HG03354 (cell line): ENCODE data around the gene MAPKBP1.

ENCODE experiments used
- ATAC-seq: cut with Tn5 transposase; IDR thresholded peaks from one replicate; pipeline ENCODE4 v1.9.1; 2021; ENCODE audit warnings: mild to moderate bottlenecking; ENCODE audit not compliant: unreplicated experiment, poor library complexity, severe bottlenecking

MAPKBP1 gene

DNA sequence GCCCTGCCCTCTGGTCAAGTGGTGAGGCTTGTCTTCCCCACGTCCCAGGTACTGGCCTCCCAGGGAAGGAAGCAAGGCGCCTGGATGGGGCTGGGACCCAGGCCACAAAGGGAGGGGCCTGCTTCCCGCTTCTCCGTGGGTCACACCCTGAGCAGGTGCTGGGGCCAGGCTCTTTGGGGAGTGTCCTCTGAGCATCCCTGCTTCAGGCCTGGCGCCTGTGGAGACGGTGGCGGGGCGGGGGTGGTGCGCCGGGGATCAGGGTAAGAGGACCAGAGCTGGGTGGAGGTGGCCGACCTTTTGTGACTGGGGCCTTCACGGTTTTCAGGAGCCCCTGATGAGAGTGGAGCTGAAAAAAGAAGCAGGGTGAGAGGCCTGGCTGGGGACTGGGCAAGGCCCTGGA lies 67.9 kb downstream of the MAPKBP1 start:
- no peak for ATAC-seq

DNA sequence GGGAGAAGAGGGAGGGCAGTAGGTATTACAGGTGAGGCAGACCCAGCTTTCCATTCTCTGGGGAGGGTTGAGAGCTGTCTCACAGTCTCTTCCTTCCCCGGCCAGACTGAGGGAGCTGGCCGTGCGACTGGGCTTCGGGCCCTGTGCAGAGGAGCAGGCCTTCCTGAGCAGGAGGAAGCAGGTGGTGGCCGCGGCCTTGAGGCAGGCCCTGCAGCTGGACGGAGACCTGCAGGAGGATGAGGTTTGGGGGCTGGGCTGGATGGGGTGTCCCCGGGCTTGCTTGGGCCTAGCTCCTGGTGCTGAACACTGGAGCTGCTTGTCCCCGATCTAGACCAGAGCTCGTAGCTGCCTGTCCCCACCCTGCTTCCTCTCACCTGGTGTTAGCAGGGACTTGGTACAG lies 69.3 kb downstream of the MAPKBP1 start:
- no peak for ATAC-seq

DNA sequence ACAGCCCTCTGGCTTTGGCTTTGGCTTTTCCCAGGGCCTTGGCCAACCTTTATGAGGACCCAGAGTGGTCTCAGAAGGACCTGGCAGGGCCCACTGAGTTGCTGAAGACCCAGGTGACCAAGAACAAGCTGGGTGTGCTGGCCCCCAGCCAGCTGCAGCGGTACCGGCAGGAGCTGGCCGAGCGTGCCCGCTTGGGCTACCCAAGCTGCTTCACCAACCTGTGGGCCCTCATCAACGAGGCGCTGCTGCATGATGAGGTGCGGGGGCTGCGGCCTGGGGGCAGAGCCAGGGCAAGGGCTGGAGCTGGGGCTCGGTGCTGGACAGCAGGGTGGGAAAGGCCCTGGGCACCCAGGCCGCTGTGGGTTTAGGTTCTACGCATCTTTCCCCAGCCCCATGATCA lies 70.5 kb downstream of the MAPKBP1 start:
- no peak for ATAC-seq

GRCh38 chr15:41847206-41847605 lies 72.9 kb downstream of the MAPKBP1 start:
- no peak for ATAC-seq

DNA sequence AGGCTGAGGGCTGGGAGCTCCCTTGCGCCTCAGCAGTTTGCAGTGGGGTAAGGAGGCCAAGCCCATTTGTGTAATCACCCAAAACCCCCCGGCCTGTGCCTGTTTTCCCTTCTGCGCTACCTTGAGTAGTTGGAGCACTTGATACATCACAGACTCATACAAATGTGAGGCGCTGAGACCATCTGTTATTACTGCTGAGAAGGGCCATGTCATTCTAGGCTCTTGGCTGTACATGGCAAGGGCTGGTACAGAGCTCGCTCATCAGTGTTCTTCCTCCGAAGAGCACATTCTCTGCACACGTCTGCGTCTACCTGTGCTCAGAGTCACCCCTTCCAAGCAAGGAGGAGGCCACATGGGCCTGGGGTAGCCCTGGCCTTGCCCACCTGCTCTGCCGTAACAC lies 73.7 kb downstream of the MAPKBP1 start:
- ATAC-seq = no peak

GRCh38 chr15:41848631-41849030 lies 74.3 kb downstream of the MAPKBP1 start:
- no peak for ATAC-seq

- ATAC-seq = no peak
These were observed 74.9 kb downstream of the MAPKBP1 start for GRCh38 chr15:41849204-41849603.

DNA sequence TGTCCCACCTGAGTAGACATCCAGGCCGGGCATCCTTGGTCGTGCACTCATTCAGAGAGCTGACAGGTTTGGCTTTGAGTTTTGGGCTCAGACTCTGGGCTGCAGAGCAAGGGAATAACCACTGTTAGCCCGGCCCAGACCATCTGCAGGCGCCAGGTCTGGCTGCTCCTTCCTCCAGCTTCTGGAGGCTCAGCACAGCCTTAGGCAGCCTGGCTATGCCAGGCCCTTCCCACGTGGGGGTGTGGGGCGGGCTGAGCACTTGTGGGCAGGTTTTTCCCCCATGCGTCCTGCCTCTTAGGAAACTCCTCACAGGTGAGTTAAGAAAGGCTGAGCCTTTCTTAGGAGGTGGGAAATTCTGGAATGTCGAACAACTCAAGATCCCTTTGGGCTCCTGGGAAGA lies 75.6 kb downstream of the MAPKBP1 start:
- no peak for ATAC-seq

DNA sequence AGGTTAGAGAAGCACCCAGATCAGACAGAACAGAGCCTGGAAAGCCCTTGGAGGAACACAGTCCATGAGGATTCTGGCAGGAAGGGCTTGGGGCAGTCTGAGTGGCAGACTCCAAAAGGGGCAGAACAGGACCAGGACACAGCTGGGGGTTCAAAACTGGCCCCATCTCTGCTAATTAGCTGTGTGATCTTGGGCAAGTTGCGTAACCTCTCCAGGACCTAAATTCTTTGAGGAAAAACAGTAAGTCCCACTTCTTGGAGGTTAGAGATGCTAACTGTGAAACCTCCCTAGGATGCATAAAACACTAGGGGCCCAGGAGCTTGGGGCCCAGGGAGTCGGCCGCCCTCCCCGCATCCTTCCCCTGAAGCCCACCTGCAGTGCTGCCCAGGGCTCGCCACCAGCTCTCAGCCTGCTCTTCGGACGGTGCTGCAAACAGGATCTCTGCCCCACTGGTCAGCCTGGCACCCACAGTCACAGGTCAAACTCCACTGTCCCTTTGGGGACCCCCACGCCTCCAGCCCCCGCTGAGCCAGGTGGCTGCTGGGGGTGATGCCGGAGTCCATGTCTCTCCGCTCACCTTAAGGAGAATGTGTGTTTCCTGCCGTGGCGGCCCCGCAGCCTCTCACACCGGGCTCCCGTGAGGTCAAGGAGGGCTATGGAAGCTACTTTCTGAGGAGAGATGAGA lies 76.3 kb downstream of the MAPKBP1 start:
- no peak for ATAC-seq

DNA sequence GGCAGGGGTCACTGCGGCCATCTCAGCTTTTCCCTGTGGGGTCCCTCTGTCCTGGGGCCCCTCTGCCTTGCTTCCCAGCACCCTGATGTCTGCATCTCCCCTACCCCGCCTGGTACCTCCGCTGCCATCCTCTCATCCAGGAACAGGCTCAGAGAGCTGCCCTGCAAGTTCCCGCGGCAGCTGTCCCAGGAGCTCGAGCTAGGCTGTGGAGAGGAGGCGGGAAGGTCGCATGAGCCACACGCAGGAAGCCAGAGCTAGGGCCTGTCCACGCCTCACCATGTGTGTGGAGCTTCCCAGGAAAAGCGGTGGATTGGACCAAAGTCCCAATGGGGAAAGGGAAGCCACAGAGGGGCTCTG lies 76.9 kb downstream of the MAPKBP1 start:
- ATAC-seq = no peak

- no peak for ATAC-seq
These were observed 77.6 kb downstream of the MAPKBP1 start for GRCh38 chr15:41851755-41852370.

DNA sequence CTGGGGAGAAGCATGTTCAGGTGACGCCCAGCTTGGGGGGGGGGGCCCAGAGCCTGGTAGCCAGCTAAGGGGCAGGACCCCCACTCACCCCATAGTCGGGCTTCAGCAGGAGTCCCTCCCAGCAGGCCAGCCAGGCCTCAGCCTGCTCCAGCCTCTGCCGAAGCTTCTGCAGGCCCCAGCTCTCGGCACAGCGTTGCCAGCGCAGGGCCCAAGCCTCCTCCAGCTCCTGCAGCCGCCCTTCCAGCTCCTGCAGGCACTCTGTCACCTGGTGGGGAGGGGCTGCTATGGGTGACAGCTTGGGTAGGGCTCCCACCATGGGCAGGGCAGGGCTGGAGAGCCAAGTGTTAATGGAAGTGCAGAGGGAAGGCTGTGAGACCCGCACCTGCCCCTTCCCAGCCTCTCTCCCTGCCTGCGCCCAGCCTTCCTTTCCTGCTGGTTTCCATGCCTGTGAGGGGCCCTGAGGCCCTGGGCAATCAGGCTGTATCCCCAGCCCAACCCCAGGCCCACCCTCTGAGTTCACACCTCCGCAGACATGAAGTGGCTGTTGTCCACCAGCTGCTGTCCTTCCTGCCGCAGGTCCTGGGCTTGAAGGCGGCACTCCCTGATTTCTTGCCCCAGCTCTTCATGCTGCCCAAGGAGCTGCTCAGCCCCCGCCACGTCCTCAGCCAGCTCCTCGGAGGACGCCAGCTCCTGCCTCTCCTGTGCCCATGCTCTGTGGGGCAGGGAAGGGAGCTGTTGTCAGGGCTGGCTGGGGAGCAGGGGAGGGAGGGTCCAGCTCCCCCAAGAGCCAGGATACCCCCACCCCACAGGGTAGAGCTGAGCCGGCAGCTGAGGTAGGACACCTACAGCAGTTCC lies 78.7 kb downstream of the MAPKBP1 start:
- no peak for ATAC-seq

GRCh38 chr15:41853831-41854230 lies 79.5 kb downstream of the MAPKBP1 start:
- ATAC-seq = no peak

DNA sequence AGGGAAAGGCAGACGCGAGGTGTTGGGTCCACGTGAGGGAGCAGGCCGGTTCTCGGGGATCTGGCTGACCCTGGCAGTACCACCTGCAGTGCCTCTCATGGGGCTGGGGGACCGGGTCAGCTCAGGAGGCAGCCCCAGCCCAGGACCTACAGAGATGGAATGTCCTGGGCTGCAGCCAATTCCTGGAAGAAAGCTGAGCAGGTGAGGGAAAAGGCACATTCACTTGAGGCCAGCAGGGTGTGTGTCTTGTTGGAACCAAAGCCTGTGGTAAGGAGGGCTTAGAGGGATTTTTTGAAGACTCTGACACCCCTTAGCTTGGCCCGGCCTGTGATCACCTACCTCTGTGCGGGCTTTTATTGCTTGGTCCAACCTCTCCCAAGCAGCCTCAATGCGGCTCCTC lies 80.2 kb downstream of the MAPKBP1 start:
- no peak for ATAC-seq

DNA sequence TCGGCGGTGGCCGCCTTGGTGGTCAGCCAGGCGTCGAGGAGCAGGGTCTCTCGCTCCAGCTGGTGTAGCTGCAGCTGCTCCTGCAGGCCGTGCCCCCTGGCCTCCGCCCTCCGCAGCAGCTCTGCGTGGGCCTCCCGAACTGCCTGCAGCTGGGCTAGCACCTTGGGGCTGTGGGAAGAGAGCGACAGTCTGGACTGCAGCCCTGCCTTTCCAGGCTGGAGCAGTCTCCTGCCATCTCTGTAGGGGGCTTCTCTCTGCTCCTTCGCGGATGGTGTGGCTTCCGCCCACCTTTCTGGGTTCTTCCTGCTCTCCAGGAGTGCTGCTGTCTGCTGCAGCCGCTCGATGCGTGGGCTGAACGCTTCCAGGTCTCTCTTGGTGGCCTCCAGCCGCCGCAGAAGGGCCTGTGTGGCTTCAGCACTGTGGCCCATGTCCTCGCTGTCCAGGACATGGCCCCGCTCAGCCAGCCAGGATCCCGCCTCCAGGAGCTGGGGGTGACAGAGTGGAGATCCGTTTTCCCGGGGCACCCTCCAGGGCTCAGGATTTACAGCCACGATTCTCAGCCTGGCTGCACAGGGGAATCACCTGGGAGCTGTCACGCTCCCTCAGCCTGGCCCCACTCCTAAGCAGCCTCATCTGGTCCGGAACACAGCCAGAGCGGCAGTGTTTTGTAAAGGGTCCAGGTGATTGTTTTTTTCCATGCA lies 81.1 kb downstream of the MAPKBP1 start:
- ATAC-seq = no peak

GRCh38 chr15:41856262-41856661 lies 82.0 kb downstream of the MAPKBP1 start:
- ATAC-seq = no peak

GRCh38 chr15:41856716-41857115 lies 82.4 kb downstream of the MAPKBP1 start:
- no peak for ATAC-seq

DNA sequence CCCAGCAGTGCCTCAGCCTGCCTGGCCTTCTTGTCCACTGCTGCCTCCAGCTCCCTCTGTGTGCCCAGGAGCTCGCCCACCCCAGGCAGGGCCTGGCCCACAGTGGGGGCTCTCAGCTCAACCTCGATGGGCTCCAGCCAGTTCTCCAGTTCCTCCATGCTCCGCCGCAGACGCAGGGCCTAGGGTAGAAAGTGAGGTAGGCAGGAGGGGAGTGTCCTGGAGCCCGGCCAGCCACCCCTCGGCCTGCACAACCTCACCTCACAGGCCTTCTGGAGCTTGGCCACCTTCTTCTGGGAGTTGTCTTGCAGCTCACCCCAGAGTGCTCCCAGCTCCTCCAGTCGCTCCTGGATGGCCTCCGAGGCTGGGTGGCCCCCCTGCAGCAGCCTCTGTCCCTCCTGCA lies 83.0 kb downstream of the MAPKBP1 start:
- ATAC-seq = no peak

GRCh38 chr15:41858756-41859155 lies 84.5 kb downstream of the MAPKBP1 start:
- ATAC-seq = no peak

DNA sequence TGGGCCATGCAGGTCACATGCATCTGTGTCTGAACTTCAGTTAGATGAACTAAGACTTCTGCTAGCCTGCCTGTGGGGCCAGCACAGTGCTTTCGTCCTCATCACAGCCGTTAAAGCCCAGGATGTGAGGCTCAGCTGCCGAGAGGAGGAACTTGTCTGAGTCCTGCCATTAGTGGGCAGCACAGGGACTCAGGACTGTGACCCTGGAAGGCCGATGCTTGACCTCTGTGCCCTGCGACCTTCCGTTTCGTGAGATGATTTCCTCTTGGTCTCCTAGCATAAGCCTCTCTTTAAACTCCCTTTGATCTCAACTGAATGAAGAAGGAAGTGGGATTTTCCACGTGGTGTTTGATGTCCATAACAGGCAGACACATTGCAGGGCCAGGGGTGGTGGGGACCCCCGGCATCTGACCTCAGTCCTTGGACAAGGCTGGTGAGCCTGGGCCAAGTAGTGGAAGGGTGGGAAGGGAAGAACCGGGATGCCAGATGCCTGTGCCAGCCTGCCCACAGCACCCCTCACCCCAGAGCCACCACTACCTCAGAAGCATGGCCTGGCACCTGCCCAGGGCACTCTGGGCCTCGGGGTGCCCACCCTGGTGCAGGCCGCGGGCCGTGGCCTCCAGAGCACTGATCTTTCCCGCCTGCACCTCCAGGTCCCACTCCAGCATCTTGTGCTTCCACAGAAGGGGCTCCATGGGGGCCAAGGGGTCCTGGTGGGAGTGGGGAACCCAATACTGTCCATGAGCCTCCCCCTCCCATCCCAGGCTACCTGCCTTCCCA lies 86.0 kb downstream of the MAPKBP1 start:
- no peak for ATAC-seq
